Glomerular visceral epithelial cell (primary cell): ENCODE data around the gene ACBD3.

Experiments
- DNase-seq: peaks from one replicate; pipeline ENCODE4 v3.0.0-alpha.2; 2016; ENCODE audit errors: extremely low spot score

The ACBD3 gene

DNA sequence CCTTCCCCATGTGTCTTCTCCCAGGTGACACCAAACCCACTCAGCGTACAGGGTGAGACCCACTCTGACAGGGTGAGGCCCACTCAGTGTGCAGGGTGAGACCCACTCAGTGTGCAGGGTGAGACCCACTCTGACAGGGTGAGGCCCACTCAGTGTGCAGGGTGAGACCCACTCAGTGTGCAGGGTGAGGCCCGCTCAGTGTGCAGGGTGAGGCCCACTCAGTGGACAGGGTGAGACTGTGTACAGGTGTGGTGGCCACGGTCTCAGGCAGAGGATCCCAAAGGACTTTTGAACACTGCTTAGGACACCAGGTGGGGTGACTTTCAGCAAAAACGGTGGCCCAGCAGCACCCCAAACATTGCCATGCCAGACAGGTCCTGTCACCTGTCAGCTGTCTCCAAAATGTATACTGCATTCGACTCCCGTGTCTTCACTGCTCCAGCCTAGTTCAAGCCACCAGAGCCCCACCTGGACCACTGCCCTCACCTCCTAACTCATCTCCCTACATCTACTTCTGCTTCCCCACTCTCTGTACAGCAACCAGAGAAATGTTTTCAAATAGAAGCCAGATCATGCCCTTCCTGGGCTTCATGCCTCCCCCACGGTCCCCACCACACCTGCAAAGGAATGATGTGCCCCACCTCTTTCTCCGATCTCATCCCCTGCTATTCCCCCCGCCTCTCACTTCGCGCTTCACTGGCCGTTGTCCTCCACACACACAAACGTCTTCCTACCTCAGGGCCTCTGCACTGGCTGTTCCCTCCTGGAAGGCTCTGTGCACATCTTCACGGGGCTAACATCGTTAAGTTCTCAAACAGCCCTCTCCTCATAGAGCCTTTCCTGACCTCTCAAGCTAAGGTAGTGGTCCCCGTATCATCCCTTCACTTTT is 52.1 kb downstream of the ACBD3 start:
- no peak for DNase-seq

GRCh38 chr1:226133504-226134123 is 52.9 kb downstream of the ACBD3 start:
- DNase-seq, result no peak

GRCh38 chr1:226132728-226133503 is 53.6 kb downstream of the ACBD3 start:
- no peak for DNase-seq

GRCh38 chr1:226131639-226132038 is 54.9 kb downstream of the ACBD3 start:
- no peak for DNase-seq

GRCh38 chr1:226129230-226129629 is 57.3 kb downstream of the ACBD3 start:
- no peak for DNase-seq

GRCh38 chr1:226128487-226129075 is 58.0 kb downstream of the ACBD3 start:
- no peak for DNase-seq

- DNase-seq, result no peak
Observed at GRCh38 chr1:226126824-226127569, 59.5 kb downstream of the ACBD3 start.

GRCh38 chr1:226125831-226126230 is 60.7 kb downstream of the ACBD3 start:
- DNase-seq, result no peak

- DNase-seq, result peak; percentile 85
Observed at GRCh38 chr1:226125097-226125630, 61.4 kb downstream of the ACBD3 start.

GRCh38 chr1:226123591-226124471 is 62.7 kb downstream of the ACBD3 start:
- peak; percentile 35 for DNase-seq

GRCh38 chr1:226123212-226123560 is 63.4 kb downstream of the ACBD3 start:
- DNase-seq, result no peak

- DNase-seq, result peak; percentile 70
Observed at GRCh38 chr1:226121587-226122400, 64.7 kb downstream of the ACBD3 start.

DNA sequence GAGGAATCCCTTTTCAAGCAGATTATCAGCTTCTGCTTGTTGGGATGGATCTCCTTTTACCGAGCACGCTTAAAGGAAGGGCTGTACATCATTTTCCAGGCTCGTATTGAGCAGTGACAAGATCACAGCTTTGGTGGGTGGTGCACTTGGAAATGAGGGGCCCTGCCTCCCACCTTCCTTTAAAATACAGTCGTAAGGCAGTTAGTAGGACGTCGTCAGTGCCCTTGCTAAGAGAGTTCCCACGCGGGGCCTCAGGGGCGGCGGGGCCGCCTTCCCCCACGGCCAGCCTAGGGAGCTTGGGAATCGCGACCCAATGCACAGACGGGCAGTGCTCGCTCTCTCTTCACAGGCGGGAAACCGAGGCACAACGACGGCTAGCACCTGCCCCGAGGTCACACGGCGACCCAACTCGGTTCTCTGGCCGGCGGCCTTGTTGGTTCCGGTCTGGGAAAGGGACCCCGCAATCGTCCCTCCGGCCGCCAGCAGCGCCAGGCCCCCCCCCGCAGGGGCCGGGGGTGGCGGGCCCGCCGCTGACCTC is 65.4 kb downstream of the ACBD3 start:
- DNase-seq, result no peak

GRCh38 chr1:226120398-226120797 is 66.1 kb downstream of the ACBD3 start:
- DNase-seq, result no peak

DNA sequence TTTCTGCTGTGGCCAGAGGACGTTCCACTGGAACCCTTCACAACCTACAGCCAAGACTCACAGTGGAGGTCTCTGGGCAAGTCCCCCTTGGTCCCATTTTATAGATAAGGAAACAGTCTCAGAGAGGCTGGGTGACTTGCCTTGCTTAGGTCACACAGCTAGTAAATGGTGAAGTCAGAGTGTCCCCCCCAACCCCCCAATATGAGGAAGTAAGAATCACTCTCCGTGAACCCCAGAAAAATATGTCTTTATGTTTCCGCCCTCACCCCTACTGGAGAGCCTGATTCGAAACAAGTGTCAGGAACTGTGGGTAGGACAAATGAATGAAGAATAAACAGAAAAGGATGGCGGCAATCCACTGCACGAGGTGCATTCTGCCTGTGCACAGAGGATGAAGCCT is 67.4 kb downstream of the ACBD3 start:
- DNase-seq, result no peak

GRCh38 chr1:226118357-226118756 is 68.2 kb downstream of the ACBD3 start:
- no peak for DNase-seq

DNA sequence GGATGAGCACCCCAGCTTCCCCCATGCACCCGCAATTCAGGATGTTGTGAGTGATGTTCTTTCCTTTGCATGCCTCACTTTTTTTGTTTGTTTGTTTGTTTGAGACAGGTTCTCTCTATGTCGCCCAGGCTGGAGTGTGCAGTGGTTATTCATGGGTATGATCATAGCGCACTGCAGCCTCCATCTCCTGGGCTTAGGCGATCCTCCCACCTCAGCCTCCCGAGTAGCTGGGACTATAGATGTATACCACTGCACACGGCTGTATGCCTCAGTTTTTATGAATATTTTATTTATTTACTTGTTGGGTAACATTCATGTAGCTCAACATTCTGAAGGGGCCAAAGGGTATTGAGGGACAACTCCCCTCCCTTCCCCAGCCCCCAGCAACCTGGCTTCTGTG is 69.2 kb downstream of the ACBD3 start:
- no peak for DNase-seq

DNA sequence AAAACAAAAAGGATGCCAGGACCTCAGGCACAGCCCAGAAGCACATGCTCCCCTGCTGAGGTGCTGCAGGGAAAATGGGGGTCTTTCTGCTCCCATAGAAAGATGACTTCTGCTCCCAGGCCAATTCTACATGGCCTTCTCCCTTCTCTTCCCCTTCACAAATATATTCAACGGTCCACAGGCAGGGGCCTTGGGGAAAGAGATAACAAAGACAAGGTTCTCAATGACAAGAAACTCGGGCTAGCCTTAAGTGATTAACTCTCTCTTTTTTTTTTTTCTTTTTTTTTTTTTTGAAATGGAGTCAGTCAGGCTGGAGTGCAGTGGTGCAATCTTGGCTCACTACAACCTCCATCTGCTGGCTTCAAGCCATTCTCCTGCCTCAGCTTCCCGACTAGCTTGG is 69.9 kb downstream of the ACBD3 start:
- DNase-seq, result no peak

DNA sequence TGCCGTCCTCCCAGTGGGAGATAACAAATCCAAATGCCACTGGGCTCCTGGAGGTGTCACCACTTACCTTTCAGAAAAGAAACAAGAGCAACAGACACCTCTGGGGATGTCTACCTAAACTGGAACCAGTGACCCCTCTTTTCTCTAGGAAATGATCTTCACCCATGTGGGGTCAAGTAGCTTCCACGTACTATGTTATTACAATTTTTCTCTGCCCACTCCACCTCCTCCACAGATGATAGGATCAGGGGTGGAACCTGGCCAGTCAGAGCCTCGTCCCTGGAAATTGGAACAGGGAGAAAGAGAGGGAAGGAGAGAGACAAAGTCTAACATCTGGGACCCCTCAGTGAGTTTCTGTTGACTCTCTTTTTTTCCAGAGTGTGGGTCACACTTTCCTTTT is 73.9 kb downstream of the ACBD3 start:
- DNase-seq, result no peak
